ENCODE data around the gene SPEN. TPM values are rescaled to one million over a fixed set of nuclear protein-coding genes. Genes with fewer than 3 reads are reported as not detected.

The SPEN gene
- total RNA-seq, 1 experiment from 2014 or later, result 48.3 TPM

DNA sequence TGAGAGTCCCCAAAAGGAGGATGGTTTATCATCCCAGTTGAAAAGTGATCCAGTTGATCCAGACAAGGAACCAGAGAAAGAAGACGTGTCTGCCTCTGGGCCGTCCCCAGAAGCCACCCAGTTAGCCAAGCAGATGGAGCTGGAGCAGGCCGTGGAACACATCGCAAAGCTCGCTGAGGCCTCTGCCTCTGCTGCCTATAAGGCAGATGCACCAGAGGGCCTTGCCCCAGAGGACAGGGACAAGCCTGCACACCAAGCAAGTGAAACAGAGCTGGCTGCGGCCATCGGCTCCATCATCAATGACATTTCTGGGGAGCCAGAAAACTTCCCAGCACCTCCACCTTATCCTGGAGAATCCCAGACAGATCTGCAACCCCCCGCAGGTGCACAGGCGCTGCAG, 85.1 kb downstream of the SPEN start:
- Mint-ChIP-seq H3K4me3 (ENCODE audit: low read depth, unreplicated experiment) (no peak overlapping the region), H3K9me3 (ENCODE audit: low read depth, unreplicated experiment) (no peaks in the 10 kb centered on the region), H3K4me1 (ENCODE audit: low read depth, unreplicated experiment) (no peaks in the 10 kb centered on the region), H3K27ac (ENCODE audit: unreplicated experiment) (no peak overlapping the region), H3K27me3 (ENCODE audit: unreplicated experiment) (no peaks in the 10 kb centered on the region), H3K36me3 (ENCODE audit: insufficient read depth, unreplicated experiment) (peaks cover 79% of the 10 kb centered on the region)
- intact Hi-C loops (cut with micrococcal nuclease; ENCODE audit: unreplicated experiment), result no loop called here
- DNase-seq, result no peak
- CTCF ChIA-PET, result interaction anchor here (1.1 kb wide), 1 partner anchor 12 kb away, joined by 3 read pairs; no protein-coding TSS in a partner anchor
- BruUV-seq (replicated peaks), result no TSS peak
- TF ChIP-seq, protein P1, sequence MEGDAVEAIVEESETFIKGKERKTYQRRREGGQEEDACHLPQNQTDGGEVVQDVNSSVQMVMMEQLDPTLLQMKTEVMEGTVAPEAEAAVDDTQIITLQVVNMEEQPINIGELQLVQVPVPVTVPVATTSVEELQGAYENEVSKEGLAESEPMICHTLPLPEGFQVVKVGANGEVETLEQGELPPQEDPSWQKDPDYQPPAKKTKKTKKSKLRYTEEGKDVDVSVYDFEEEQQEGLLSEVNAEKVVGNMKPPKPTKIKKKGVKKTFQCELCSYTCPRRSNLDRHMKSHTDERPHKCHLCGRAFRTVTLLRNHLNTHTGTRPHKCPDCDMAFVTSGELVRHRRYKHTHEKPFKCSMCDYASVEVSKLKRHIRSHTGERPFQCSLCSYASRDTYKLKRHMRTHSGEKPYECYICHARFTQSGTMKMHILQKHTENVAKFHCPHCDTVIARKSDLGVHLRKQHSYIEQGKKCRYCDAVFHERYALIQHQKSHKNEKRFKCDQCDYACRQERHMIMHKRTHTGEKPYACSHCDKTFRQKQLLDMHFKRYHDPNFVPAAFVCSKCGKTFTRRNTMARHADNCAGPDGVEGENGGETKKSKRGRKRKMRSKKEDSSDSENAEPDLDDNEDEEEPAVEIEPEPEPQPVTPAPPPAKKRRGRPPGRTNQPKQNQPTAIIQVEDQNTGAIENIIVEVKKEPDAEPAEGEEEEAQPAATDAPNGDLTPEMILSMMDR (IDR thresholded peaks at IDR 0.05; ENCODE audit: unreplicated experiment), result no peak

DNA sequence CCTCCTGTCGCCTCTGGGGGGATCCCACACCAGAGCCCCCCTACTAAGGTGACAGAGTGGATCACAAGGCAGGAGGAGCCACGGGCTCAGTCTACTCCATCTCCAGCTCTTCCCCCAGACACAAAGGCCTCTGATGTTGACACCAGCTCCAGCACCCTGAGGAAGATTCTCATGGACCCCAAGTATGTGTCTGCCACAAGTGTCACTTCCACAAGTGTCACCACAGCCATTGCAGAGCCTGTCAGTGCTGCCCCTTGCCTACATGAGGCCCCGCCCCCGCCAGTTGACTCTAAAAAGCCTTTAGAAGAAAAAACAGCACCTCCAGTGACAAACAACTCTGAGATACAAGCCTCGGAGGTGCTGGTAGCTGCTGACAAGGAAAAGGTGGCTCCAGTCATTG, 86.2 kb downstream of the SPEN start:
- H3K4me1 Mint-ChIP-seq (ENCODE audit: low read depth, unreplicated experiment), result no peaks in the 10 kb centered on the region
- H3K27me3 Mint-ChIP-seq (ENCODE audit: unreplicated experiment), result no peaks in the 10 kb centered on the region
- no TSS peak for BruUV-seq (replicated peaks)
- intact Hi-C loops (cut with micrococcal nuclease; ENCODE audit: unreplicated experiment), result no loop called here
- CTCF ChIA-PET, result no interaction called here
- no peak for DNase-seq
- H3K27ac Mint-ChIP-seq (ENCODE audit: unreplicated experiment), result no peak overlapping the region
- H3K36me3 Mint-ChIP-seq (ENCODE audit: insufficient read depth, unreplicated experiment), result peaks cover 73% of the 10 kb centered on the region
- H3K9me3 Mint-ChIP-seq (ENCODE audit: low read depth, unreplicated experiment), result no peaks in the 10 kb centered on the region
- no peak overlapping the region for H3K4me3 Mint-ChIP-seq (ENCODE audit: low read depth, unreplicated experiment)
- TF ChIP-seq, protein P1 (IDR thresholded peaks at IDR 0.05; ENCODE audit: unreplicated experiment), result no peak

DNA sequence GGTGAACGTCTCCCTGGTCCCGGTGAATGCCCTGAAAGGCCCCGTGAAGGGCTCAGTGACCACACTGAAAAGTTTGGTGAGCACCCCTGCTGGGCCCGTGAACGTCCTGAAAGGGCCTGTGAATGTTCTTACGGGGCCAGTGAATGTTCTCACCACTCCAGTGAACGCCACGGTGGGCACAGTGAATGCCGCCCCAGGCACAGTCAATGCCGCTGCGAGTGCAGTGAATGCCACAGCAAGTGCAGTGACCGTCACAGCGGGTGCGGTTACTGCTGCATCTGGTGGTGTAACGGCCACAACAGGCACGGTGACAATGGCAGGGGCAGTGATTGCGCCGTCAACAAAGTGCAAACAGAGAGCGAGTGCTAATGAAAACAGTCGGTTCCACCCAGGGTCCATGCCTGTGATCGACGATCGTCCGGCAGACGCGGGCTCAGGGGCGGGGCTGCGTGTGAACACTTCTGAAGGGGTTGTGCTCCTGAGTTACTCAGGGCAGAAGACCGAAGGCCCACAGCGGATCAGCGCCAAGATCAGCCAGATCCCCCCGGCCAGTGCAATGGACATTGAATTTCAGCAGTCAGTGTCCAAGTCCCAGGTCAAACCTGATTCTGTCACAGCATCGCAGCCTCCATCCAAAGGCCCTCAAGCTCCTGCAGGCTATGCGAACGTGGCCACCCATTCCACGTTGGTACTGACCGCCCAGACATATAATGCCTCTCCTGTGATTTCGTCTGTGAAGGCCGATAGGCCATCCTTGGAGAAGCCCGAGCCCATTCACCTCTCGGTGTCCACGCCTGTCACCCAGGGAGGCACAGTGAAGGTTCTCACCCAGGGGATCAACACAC, 86.9 kb downstream of the SPEN start:
- no peak overlapping the region for H3K4me3 Mint-ChIP-seq (ENCODE audit: low read depth, unreplicated experiment)
- H3K4me1 Mint-ChIP-seq (ENCODE audit: low read depth, unreplicated experiment), result no peaks in the 10 kb centered on the region
- TF ChIP-seq, protein P1 (IDR thresholded peaks at IDR 0.05; ENCODE audit: unreplicated experiment), result no peak
- no peak for DNase-seq
- H3K9me3 Mint-ChIP-seq (ENCODE audit: low read depth, unreplicated experiment), result no peaks in the 10 kb centered on the region
- no peaks in the 10 kb centered on the region for H3K27me3 Mint-ChIP-seq (ENCODE audit: unreplicated experiment)
- no TSS peak for BruUV-seq (replicated peaks)
- CTCF ChIA-PET, result no interaction called here
- no peak overlapping the region for H3K27ac Mint-ChIP-seq (ENCODE audit: unreplicated experiment)
- intact Hi-C loops (cut with micrococcal nuclease; ENCODE audit: unreplicated experiment), result no loop called here
- peaks cover 71% of the 10 kb centered on the region for H3K36me3 Mint-ChIP-seq (ENCODE audit: insufficient read depth, unreplicated experiment)

DNA sequence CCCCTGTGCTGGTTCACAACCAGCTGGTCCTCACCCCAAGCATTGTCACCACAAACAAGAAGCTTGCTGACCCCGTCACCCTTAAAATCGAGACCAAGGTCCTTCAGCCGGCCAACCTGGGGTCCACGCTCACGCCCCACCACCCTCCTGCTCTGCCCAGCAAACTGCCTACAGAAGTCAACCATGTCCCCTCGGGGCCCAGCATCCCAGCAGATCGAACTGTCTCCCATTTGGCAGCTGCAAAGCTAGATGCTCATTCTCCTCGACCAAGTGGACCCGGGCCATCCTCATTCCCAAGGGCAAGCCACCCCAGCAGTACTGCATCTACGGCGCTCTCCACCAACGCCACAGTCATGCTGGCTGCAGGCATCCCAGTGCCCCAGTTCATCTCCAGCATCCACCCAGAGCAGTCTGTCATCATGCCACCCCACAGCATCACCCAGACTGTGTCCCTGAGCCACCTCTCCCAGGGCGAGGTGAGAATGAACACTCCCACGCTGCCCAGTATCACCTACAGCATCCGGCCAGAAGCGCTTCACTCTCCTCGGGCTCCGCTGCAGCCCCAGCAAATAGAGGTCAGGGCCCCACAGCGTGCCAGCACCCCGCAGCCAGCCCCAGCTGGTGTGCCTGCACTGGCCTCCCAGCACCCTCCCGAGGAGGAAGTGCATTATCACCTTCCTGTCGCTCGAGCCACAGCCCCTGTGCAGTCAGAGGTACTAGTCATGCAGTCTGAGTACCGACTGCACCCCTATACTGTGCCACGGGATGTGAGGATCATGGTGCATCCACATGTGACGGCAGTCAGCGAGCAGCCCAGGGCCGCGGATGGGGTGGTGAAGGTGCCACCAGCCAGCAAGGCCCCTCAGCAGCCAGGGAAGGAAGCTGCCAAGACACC, 87.8 kb downstream of the SPEN start:
- H3K27me3 Mint-ChIP-seq (ENCODE audit: unreplicated experiment), result no peaks in the 10 kb centered on the region
- no TSS peak for BruUV-seq (replicated peaks)
- H3K4me3 Mint-ChIP-seq (ENCODE audit: low read depth, unreplicated experiment), result no peak overlapping the region
- TF ChIP-seq, protein P1 (IDR thresholded peaks at IDR 0.05; ENCODE audit: unreplicated experiment), result no peak
- DNase-seq, result no peak
- H3K4me1 Mint-ChIP-seq (ENCODE audit: low read depth, unreplicated experiment), result no peaks in the 10 kb centered on the region
- H3K9me3 Mint-ChIP-seq (ENCODE audit: low read depth, unreplicated experiment), result no peaks in the 10 kb centered on the region
- intact Hi-C loops (cut with micrococcal nuclease; ENCODE audit: unreplicated experiment), result no loop called here
- H3K27ac Mint-ChIP-seq (ENCODE audit: unreplicated experiment), result no peak overlapping the region
- CTCF ChIA-PET, result no interaction called here
- peaks cover 72% of the 10 kb centered on the region for H3K36me3 Mint-ChIP-seq (ENCODE audit: insufficient read depth, unreplicated experiment)
